Measurements from ENCODE around the gene MSANTD4. TPM values are rescaled to one million over a fixed set of nuclear protein-coding genes. Genes with fewer than 3 reads are reported as not detected.

Gene MSANTD4
- total RNA-seq, 2 experiments from 2014 or later = 10.3 to 11.3 TPM

DNA sequence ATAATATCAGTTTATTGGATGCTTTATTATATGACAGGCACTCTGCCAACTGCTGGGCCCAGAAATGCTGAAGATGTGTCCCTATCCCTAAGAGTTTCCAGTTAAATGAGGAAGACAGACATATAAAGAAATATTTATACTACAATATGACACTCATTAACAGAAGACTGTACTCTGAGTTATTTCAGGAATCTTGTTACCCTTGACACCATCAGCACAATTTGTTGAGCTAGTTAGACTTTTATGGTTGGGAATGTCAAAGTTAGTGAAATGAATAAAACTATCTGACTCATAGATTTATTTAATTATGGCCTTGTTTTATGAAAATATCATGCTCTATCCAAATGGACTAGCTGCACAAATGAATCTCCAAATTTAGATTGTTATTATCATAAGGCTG is 25.6 kb upstream of the MSANTD4 start:
- Mint-ChIP-seq H3K36me3 (ENCODE audit: low read depth) (no peaks in the 10 kb centered on the region), H3K27me3 (peaks cover 6% of the 10 kb centered on the region), H3K4me3 (no peak overlapping the region), H3K9me3 (no peaks in the 10 kb centered on the region), H3K27ac (no peak overlapping the region), H3K4me1 (ENCODE audit: low read depth) (no peaks in the 10 kb centered on the region)
- TF ChIP-seq, protein P1, sequence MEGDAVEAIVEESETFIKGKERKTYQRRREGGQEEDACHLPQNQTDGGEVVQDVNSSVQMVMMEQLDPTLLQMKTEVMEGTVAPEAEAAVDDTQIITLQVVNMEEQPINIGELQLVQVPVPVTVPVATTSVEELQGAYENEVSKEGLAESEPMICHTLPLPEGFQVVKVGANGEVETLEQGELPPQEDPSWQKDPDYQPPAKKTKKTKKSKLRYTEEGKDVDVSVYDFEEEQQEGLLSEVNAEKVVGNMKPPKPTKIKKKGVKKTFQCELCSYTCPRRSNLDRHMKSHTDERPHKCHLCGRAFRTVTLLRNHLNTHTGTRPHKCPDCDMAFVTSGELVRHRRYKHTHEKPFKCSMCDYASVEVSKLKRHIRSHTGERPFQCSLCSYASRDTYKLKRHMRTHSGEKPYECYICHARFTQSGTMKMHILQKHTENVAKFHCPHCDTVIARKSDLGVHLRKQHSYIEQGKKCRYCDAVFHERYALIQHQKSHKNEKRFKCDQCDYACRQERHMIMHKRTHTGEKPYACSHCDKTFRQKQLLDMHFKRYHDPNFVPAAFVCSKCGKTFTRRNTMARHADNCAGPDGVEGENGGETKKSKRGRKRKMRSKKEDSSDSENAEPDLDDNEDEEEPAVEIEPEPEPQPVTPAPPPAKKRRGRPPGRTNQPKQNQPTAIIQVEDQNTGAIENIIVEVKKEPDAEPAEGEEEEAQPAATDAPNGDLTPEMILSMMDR (IDR thresholded peaks at IDR 0.05) = no peak
- ATAC-seq (no peak), DNase-seq (no peak)
- ChIA-PET POLR2A (no interaction called here), CTCF (interaction anchor here (0.6 kb wide), 1 partner anchor 1265 kb away, joined by 3 read pairs; no protein-coding TSS in a partner anchor)
- intact Hi-C loops (cut with micrococcal nuclease) = no loop called here

DNA sequence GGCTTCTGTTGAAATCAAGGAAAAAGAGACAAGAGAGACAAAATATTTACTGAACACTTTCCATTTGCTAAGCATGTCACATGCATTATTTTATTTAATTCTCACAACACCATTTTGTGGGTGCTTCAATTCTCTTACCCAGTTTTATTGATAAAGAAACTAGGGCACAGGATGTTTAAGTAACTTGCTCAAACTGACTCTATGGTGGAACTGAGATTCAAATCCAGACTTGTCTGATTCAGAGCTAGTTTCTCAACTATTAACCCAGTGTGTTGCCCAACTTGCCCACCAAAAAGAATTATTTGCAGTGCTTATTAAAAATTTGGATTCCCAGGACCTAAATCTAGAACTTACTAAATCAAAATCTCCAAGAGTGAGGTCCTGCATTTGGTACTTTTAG is 21.5 kb upstream of the MSANTD4 start:
- Mint-ChIP-seq H3K4me3 (no peak overlapping the region), H3K9me3 (no peaks in the 10 kb centered on the region), H3K4me1 (ENCODE audit: low read depth) (no peaks in the 10 kb centered on the region), H3K27ac (no peak overlapping the region), H3K36me3 (ENCODE audit: low read depth) (no peaks in the 10 kb centered on the region), H3K27me3 (peaks cover 11% of the 10 kb centered on the region)
- DNase-seq (no peak), ATAC-seq (no peak)
- TF ChIP-seq, protein P1 (IDR thresholded peaks at IDR 0.05) = no peak
- CTCF ChIA-PET = no interaction called here
- POLR2A ChIA-PET = no interaction called here
- intact Hi-C loops (cut with micrococcal nuclease) = no loop called here

DNA sequence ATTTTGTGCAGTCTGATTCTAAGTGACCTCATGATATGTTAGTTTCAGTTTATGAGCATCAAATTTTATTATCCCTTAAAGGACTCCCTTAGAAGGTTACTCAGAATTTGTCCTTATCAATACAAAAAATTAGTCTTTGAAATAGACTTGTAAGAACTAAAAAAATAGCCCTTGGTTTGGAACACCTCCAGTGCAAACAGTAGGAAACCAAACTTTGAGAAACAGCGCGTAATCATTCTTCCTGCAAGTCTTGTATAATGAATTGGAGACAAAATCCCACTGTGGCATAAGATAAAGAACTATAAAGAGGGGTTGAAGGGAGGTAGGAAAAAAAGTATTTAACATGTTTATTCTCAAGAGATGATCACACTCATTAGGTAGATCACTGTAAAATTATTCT is 10.8 kb upstream of the MSANTD4 start:
- CTCF ChIA-PET = interaction anchor here (0.8 kb wide), 1 partner anchor 16 kb away, joined by 3 read pairs; no protein-coding TSS in a partner anchor
- intact Hi-C loops (cut with micrococcal nuclease) = no loop called here
- POLR2A ChIA-PET = no interaction called here
- H3K27ac Mint-ChIP-seq = no peak overlapping the region
- H3K4me3 Mint-ChIP-seq = no peak overlapping the region
- no peaks in the 10 kb centered on the region for H3K4me1 Mint-ChIP-seq (ENCODE audit: low read depth)
- no peak for DNase-seq
- no peak for ATAC-seq
- TF ChIP-seq, protein P1 (IDR thresholded peaks at IDR 0.05) = no peak
- H3K9me3 Mint-ChIP-seq = no peaks in the 10 kb centered on the region
- peaks cover 37% of the 10 kb centered on the region for H3K27me3 Mint-ChIP-seq
- H3K36me3 Mint-ChIP-seq (ENCODE audit: low read depth) = no peaks in the 10 kb centered on the region

DNA sequence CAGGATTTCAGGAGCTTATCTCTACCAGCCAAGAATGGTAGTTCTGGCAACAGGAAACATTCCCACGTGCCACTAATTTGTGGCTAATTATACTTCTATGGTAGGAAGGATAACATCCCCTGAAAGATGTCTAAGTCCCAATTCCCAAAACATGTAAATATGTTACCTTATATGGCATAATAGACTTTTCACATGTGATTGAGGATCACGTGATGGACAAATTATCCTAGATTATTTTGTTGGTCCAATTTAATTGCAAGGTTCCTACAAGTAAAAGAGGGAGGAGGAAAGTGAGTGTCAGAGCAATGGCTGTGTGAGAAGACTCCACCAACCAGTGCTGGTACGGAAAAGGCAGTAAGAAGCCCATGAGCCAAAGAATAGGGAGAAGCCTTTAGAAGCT is 9.9 kb upstream of the MSANTD4 start:
- H3K27me3 Mint-ChIP-seq = peaks cover 35% of the 10 kb centered on the region
- H3K27ac Mint-ChIP-seq = no peak overlapping the region
- H3K9me3 Mint-ChIP-seq = peaks cover 2% of the 10 kb centered on the region
- no peaks in the 10 kb centered on the region for H3K36me3 Mint-ChIP-seq (ENCODE audit: low read depth)
- no peak overlapping the region for H3K4me3 Mint-ChIP-seq
- no peak for ATAC-seq
- TF ChIP-seq, protein P1 (IDR thresholded peaks at IDR 0.05) = no peak
- H3K4me1 Mint-ChIP-seq (ENCODE audit: low read depth) = no peaks in the 10 kb centered on the region
- no peak for DNase-seq
- intact Hi-C loops (cut with micrococcal nuclease) = no loop called here
- ChIA-PET CTCF (interaction anchor here (0.8 kb wide), 1 partner anchor 17 kb away, joined by 3 read pairs; no protein-coding TSS in a partner anchor), POLR2A (no interaction called here)

DNA sequence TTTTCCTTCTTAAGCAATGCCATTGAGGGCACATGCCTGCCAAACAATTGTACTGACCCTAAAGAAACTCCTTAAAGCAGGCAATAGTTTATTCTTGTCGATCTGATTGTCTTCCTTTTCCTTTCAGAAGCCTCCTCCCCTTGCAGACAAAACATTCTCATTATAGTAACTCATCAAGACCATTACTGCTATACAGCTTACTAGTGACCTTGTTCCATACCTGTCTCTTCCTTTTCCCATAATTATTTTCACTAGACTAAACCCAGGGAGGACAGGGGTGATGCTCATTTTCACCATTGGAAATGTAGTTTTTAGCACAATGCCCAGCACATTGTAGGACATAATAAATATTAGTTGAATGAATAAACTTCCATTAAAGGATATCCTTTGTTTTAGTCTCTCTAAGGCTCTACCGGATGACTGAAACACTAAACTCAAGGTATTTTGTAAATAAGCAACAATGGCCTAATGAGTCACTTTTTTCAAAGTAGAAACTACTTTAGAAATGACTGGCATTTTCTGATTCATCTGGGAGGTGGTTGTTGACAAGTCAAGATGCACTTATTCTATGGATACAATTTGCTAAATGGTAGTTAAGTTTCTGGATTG is 9.3 kb upstream of the MSANTD4 start:
- TF ChIP-seq, protein P1 (IDR thresholded peaks at IDR 0.05) = no peak
- no peaks in the 10 kb centered on the region for H3K36me3 Mint-ChIP-seq (ENCODE audit: low read depth)
- intact Hi-C loops (cut with micrococcal nuclease) = no loop called here
- H3K4me3 Mint-ChIP-seq = no peak overlapping the region
- no peaks in the 10 kb centered on the region for H3K4me1 Mint-ChIP-seq (ENCODE audit: low read depth)
- ATAC-seq = no peak
- POLR2A ChIA-PET = no interaction called here
- CTCF ChIA-PET = no interaction called here
- no peak for DNase-seq
- peaks cover 2% of the 10 kb centered on the region for H3K9me3 Mint-ChIP-seq
- no peak overlapping the region for H3K27ac Mint-ChIP-seq
- H3K27me3 Mint-ChIP-seq = peaks cover 34% of the 10 kb centered on the region
